ENCODE measurements around the gene TSPEAR.

The TSPEAR gene

DNA sequence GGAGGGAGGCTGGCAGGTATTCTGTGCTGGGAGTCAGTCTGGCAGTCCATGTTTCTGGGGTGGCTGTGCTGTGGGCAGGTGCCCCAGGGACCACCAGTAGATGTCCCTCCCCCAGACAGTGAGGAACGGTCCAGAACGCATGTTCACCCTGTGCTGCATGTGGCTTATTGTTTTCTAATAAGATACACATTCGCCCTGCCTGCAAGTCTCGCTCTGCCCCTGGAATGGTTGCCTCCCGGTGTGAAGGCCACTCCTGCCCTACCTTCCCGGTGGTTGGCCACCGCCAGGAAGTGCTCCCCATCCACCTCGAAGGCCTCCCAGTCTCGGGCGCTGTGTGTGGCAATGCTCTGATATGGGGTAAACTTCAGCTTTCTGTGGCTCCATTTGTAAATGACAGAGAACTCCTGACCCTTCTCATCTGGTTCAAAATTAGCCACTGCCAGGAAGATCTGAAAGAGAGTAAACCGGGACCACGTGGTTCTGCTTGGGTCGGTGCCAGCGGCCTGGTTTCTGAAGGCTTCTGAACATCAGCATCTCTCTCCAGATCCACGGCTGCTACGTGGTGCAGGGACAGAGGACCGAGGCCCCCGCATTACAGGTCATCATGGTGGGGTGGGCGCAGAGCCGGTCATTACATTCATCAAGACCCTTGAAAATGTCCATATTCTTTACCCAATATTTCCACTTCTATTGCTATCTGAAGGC is 185.8 kb downstream of the TSPEAR start:
- Histone ChIP-seq H3K36me3 (ENCODE audit: control insufficient read depth in 2 of 2, insufficient read depth in 2 of 2, low read length in 2 of 2) (no peaks in the 10 kb centered on the region), H3K27me3 (ENCODE audit: control insufficient read depth in 1 of 2, insufficient read depth in 2 of 2, low read length in 2 of 2) (peaks cover 0 to 5% of the 10 kb centered on the region in 2 donors), H3K4me3 (ENCODE audit: low read length in 2 of 2) (no peak overlapping the region), H3K9me3 (ENCODE audit: control insufficient read depth in 2 of 2, low read length in 2 of 2) (no peaks in the 10 kb centered on the region), H3K9ac (ENCODE audit: low read length in 2 of 2) (no peak overlapping the region), H3K27ac (ENCODE audit: low read length) (no peak overlapping the region), H3K4me1 (ENCODE audit: control insufficient read depth, insufficient read depth, low read length) (no peaks in the 10 kb centered on the region)

DNA sequence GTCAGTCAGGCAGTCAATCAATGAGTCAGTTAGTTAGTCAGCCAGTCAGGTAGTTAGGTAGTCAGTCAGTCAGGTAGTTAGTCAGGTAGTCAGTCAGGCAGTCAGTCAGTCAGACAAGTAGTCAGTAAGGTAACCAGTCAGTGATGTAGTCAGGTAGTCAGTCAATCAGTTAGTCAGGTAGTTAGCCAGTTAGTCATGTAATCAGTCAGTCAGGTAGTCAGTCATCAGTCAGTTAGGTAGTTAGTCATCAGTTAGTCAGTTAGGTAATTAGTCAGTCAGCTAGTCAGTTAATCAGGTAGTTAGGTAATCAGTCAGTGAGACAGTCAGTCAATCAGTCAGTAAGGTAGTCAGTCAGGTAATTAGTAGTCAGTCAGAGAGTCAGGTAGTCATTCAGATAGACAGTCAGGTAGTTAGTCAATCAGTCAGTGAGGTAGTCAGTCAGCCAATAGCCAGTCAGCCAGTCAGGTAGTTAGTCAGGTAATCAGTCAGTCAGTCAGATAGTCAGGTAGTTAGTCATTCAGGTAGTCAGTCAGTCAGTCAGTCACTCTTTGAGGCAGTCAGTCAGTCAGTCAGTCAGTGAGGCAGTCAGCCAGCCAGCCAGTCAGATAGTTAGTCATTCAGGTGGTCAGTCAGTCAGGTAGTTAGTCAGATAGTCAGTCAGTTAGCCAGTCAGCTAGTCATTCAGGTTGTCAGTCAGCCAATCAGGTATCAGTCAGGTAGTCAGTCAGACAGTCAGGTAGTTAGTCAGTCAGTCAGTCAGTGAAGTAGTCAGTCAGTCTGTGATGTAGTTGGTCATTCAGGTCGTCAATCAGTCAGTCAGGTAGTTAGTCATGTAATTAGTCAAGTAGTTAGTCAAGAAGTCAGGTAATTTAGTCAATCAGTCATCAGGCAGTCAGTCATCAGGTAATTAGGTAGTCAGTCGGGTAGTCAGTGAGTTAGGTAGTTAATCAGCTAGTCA is 186.7 kb downstream of the TSPEAR start:
- Histone ChIP-seq H3K4me1 (ENCODE audit: control insufficient read depth, insufficient read depth, low read length) (no peaks in the 10 kb centered on the region), H3K4me3 (ENCODE audit: low read length in 2 of 2) (no peak overlapping the region), H3K27ac (ENCODE audit: low read length) (no peak overlapping the region), H3K9me3 (ENCODE audit: control insufficient read depth in 2 of 2, low read length in 2 of 2) (no peaks in the 10 kb centered on the region), H3K36me3 (ENCODE audit: control insufficient read depth in 2 of 2, insufficient read depth in 2 of 2, low read length in 2 of 2) (no peaks in the 10 kb centered on the region), H3K9ac (ENCODE audit: low read length in 2 of 2) (no peak overlapping the region), H3K27me3 (ENCODE audit: control insufficient read depth in 1 of 2, insufficient read depth in 2 of 2, low read length in 2 of 2) (peaks cover 0 to 5% of the 10 kb centered on the region in 2 donors)

DNA sequence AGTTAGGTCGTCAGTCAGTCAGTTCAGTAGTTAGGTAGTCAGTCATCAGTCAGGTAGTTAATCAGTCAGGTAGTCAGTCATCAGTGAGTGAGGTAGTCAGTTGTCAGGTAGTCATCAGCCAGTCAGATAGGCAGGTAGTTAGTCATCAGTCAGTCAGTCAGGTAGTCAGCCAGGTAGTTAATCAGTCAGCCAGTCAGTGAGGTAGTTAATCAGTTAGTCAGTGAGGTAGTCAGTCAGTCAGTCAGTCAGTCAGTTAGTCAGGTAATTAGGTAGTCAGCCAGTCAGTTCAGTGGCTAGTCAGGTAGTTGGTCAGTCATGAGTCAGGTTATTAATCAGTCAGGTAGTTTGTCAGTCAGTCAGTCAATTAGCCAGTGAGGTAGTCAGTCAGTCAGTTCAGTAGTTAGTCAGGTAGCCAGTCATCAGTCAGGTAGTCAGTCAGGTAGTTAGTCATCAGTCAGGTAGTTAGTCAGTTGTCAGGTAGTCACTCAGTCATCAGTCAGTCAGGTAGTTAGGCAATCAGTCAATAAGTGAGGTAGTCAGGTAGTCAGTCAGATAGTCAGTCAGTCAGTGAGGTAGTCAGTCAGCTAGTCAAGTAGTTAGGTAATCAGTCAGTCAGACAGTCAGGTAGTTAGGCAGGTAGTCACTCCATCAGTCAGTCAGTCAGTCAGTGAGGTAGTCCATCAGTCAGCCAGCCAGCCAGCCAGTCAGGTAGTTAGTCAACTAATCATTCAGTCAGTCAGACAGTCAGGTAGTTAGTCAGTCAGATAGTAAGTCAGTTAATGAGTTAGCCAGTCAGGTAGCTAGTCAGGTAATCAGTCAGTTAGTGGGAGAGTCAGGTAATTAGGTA is 187.6 kb downstream of the TSPEAR start:
- H3K4me3 ChIP-seq (ENCODE audit: low read length in 2 of 2), result no peak overlapping the region
- H3K4me1 ChIP-seq (ENCODE audit: control insufficient read depth, insufficient read depth, low read length), result no peaks in the 10 kb centered on the region

DNA sequence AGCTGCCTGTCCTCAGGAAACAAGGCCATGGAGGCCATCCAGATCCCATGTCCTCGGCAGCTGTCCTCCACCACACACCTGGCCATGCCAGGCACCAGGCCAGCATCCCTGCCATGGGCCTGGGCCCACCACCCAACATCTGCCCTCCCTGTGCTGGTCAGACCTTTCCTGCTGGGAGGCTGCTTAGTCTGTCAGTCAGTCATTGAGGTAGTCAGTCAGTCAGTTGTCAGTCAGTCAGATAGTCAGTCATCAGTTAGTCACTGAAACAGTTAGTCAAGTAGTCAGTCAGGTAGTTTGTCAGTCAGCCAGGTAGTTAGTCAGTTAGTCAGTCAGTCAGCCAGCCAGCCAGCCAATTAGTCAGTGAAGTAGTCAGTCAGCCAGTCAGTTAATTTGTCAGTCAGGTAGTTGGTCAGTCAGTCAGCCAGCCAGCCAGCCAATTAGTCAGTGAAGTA is 188.6 kb downstream of the TSPEAR start:
- Histone ChIP-seq H3K27me3 (ENCODE audit: control insufficient read depth in 1 of 2, insufficient read depth in 2 of 2, low read length in 2 of 2) (peaks cover 0 to 5% of the 10 kb centered on the region in 2 donors), H3K9me3 (ENCODE audit: control insufficient read depth in 2 of 2, low read length in 2 of 2) (no peaks in the 10 kb centered on the region), H3K27ac (ENCODE audit: low read length) (no peak overlapping the region)

More for the DNA sequence above, 187.6 kb downstream of the TSPEAR start:
- peaks cover 0 to 5% of the 10 kb centered on the region in 2 donors for H3K27me3 ChIP-seq (ENCODE audit: control insufficient read depth in 1 of 2, insufficient read depth in 2 of 2, low read length in 2 of 2)
- H3K27ac ChIP-seq (ENCODE audit: low read length), result no peak overlapping the region
- H3K9me3 ChIP-seq (ENCODE audit: control insufficient read depth in 2 of 2, low read length in 2 of 2), result no peaks in the 10 kb centered on the region
- no peak overlapping the region for H3K9ac ChIP-seq (ENCODE audit: low read length in 2 of 2)
- H3K36me3 ChIP-seq (ENCODE audit: control insufficient read depth in 2 of 2, insufficient read depth in 2 of 2, low read length in 2 of 2), result no peaks in the 10 kb centered on the region

DNA sequence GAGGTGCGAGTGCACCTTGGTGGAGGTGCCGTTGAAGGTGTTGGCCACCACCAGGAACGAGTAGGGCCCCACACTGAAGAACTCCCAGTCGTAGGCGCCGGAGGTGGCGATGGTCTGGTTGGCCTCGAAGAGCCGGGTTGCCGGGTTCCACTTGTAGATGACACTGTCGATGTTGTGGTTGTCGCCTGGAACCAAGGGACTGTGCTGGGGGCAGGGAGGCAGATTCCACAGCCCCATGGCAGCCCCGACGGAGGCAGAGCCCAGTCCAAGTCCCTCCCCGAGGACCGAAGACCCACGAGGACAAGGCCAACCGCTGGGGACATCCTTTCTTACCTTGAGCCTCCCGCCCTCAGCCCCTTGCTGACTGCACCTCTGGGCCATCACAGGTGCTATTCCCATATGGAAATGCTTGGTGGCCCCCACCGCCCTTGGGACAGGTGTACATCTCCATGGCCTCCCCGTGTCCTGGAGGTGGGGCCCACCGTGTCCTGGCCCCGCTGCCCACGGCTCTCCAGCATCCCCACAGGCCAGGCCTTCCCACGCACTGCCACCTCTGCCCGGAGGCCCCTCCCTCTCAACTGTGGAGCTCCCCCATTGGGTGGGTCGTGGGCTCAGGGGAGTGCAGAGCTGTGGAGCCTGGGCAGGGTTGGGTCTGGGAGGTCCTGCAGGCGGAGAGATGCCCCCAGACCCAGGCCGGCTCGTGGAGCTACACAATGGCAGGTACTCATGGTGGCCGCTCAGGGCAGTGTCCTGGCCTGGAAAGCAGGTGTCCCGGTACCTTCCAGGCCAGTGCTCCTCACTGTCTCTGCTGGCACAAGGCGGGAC is 189.2 kb downstream of the TSPEAR start:
- no peaks in the 10 kb centered on the region for H3K4me1 ChIP-seq (ENCODE audit: control insufficient read depth, insufficient read depth, low read length)
- H3K27me3 ChIP-seq (ENCODE audit: control insufficient read depth in 1 of 2, insufficient read depth in 2 of 2, low read length in 2 of 2), result peaks cover 0 to 5% of the 10 kb centered on the region in 2 donors
- H3K27ac ChIP-seq (ENCODE audit: low read length), result no peak overlapping the region
- H3K9ac ChIP-seq (ENCODE audit: low read length in 2 of 2), result no peak overlapping the region
- H3K36me3 ChIP-seq (ENCODE audit: control insufficient read depth in 2 of 2, insufficient read depth in 2 of 2, low read length in 2 of 2), result no peaks in the 10 kb centered on the region
- no peaks in the 10 kb centered on the region for H3K9me3 ChIP-seq (ENCODE audit: control insufficient read depth in 2 of 2, low read length in 2 of 2)
- H3K4me3 ChIP-seq (ENCODE audit: low read length in 2 of 2), result no peak overlapping the region

More for the DNA sequence above, 188.6 kb downstream of the TSPEAR start:
- Histone ChIP-seq H3K4me3 (ENCODE audit: low read length in 2 of 2) (no peak overlapping the region), H3K9ac (ENCODE audit: low read length in 2 of 2) (no peak overlapping the region), H3K36me3 (ENCODE audit: control insufficient read depth in 2 of 2, insufficient read depth in 2 of 2, low read length in 2 of 2) (no peaks in the 10 kb centered on the region), H3K4me1 (ENCODE audit: control insufficient read depth, insufficient read depth, low read length) (no peaks in the 10 kb centered on the region)

DNA sequence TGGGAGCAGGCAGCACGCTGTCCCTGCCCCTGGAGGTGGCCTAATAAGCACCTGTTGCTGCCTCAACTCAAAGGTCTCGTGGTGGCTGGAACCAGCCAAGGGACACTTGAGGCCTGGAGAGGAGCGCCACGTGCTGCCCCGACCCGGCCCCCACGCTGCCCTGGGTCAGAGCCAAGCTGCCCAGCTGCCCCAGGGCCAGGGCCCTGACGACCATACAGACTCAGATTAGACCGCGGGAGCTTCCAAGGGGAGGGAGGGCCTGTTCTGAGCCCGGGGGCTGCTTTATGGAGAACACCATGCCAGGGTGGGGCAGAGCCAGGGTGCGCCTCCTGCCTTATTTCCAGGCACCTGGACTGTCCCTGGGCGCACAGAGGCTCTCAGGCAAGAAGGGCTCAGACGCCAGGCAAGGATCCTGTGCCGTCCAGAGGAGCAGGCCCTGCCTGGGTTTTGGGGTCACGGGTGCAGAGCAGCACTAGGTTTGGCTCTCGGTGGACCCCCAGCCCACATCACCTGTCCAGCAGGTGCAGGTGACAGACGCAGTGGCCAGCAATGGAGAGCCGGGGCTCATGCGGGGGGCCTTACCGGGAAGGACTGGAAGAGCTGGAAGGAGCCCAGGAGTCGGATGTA is 190.0 kb downstream of the TSPEAR start:
- Histone ChIP-seq H3K9ac (ENCODE audit: low read length in 2 of 2) (no peak overlapping the region), H3K4me3 (ENCODE audit: low read length in 2 of 2) (no peak overlapping the region), H3K36me3 (ENCODE audit: control insufficient read depth in 2 of 2, insufficient read depth in 2 of 2, low read length in 2 of 2) (no peaks in the 10 kb centered on the region), H3K9me3 (ENCODE audit: control insufficient read depth in 2 of 2, low read length in 2 of 2) (no peaks in the 10 kb centered on the region), H3K27ac (ENCODE audit: low read length) (no peak overlapping the region), H3K27me3 (ENCODE audit: control insufficient read depth in 1 of 2, insufficient read depth in 2 of 2, low read length in 2 of 2) (peaks cover 0 to 5% of the 10 kb centered on the region in 2 donors), H3K4me1 (ENCODE audit: control insufficient read depth, insufficient read depth, low read length) (no peaks in the 10 kb centered on the region)

DNA sequence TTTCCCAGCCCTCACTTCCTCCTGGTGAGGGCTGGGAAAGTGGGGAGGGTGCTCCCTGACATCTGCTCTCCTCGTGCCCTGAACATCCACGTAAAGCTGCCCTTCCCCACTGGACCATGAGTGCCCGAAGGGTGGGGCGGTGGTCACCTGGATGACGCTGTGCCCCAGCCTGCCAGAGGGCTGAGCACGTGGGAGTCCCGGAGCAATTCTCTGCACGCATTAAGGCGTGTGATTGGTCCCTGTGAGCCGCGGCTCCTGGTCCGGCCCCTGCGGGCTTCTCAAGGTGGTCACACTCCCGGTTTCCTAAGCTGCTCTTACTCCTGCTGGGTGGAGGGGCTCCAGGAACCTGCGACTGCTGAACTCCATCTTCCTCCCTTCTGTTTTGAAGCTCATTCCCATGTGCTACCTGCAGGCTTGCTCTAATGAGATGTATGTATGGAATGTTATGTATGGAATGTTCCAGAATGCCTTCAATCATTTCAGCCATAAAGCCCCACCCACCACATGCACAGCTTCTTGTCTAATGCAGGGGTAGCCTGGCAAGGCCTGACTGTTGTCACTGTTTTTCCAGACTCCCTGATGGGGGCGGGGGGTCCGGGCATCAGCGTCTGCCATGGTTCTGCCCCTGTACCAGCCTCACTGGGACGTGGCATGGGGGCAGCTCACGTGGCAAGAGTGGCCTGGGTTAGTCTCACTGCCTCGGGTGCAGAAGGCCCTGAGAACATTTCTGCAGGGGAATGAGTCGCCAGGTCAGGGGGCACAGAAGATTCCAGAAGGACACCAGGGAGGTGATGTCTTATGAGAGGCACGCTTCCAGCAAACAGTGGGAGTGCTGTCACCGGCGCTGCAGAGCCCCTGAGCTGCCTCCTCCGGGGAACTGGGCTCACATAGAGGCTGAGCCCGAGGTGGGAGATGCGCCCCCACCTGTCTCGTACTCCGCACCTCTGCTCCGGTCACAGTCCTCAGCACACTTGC is 190.8 kb downstream of the TSPEAR start:
- H3K27me3 ChIP-seq (ENCODE audit: control insufficient read depth in 1 of 2, insufficient read depth in 2 of 2, low read length in 2 of 2), result peaks cover 0 to 5% of the 10 kb centered on the region in 2 donors
- H3K4me1 ChIP-seq (ENCODE audit: control insufficient read depth, insufficient read depth, low read length), result no peaks in the 10 kb centered on the region
- H3K9me3 ChIP-seq (ENCODE audit: control insufficient read depth in 2 of 2, low read length in 2 of 2), result no peaks in the 10 kb centered on the region
- no peak overlapping the region for H3K4me3 ChIP-seq (ENCODE audit: low read length in 2 of 2)
- H3K36me3 ChIP-seq (ENCODE audit: control insufficient read depth in 2 of 2, insufficient read depth in 2 of 2, low read length in 2 of 2), result no peaks in the 10 kb centered on the region
- H3K27ac ChIP-seq (ENCODE audit: low read length), result no peak overlapping the region
- no peak overlapping the region for H3K9ac ChIP-seq (ENCODE audit: low read length in 2 of 2)

DNA sequence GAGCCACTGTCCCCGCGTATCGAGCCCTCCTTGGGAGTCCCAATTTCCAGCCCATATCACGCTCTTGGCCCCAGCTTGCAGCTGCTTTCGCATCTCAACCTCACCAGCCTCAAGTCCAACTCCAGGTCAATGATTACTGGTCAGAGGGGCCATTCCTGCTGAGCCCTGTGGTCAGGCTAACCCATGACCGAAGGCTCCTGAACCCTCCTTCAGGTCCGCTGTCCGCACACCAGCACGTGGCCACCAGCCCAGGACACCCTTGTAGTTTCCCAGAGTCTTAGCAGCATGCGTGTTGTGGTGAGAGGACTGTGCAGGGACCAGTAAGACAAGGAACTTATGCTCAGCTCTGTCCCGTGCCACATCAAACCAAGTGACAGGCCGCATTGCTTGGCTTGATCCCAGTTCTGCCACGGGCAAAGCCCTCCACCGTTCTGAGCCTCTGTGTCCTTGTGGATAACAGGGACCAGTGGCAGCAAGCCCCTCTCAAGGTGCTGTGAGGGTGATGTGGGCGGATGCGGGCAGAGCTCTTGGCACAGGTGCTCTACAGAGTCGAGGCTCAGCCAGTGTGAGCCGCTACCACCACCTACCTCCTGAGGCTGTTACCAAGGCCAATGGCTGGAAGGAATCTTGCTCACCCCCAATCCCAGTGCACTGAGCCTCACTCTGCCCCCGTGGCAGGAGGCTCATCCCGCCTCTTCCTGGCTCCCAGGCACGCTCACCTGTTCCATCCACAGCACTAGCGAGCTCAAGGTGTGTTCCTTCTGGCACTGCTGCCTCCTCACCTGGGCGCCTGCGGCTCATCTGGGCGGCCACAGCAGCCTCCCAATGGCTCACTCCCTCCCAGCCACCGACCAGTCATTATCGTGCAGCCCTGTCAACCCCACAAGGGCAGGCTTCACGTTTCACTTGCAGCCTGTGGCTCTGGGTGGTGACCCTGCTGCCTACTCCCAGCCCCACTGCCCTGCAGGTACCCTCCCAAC is 191.7 kb downstream of the TSPEAR start:
- H3K36me3 ChIP-seq (ENCODE audit: control insufficient read depth in 2 of 2, insufficient read depth in 2 of 2, low read length in 2 of 2), result no peaks in the 10 kb centered on the region

More for the DNA sequence above, 191.7 kb downstream of the TSPEAR start:
- H3K4me1 ChIP-seq (ENCODE audit: control insufficient read depth, insufficient read depth, low read length), result no peaks in the 10 kb centered on the region
- H3K27me3 ChIP-seq (ENCODE audit: control insufficient read depth in 1 of 2, insufficient read depth in 2 of 2, low read length in 2 of 2), result peaks cover 0 to 2% of the 10 kb centered on the region in 2 donors
- H3K9me3 ChIP-seq (ENCODE audit: control insufficient read depth in 2 of 2, low read length in 2 of 2), result no peaks in the 10 kb centered on the region
- no peak overlapping the region for H3K9ac ChIP-seq (ENCODE audit: low read length in 2 of 2)
- H3K27ac ChIP-seq (ENCODE audit: low read length), result no peak overlapping the region
- H3K4me3 ChIP-seq (ENCODE audit: low read length in 2 of 2), result no peak overlapping the region

All from stomach smooth muscle (tissue), 2 donors.